Measurements from ENCODE around the gene WDR7.

WDR7 gene

GRCh38 chr18:56748698-56749268, 97.6 kb downstream of the WDR7 start:
- no peak for TF ChIP-seq CTCF (IDR thresholded peaks at IDR 0.05; ENCODE audit: borderline replicate concordance, insufficient read depth, low read depth, low read length)
- H3K4me3 ChIP-seq (ENCODE audit: low read depth, low read length), result no peak overlapping the region

GRCh38 chr18:56756966-56757365, 105.8 kb downstream of the WDR7 start:
- no peak for TF ChIP-seq CTCF (IDR thresholded peaks at IDR 0.05; ENCODE audit: borderline replicate concordance, insufficient read depth, low read depth, low read length)
- H3K4me3 ChIP-seq (ENCODE audit: low read depth, low read length), result no peak overlapping the region

- no peak overlapping the region for H3K4me3 ChIP-seq (ENCODE audit: low read depth, low read length)
- TF ChIP-seq CTCF (IDR thresholded peaks at IDR 0.05; ENCODE audit: borderline replicate concordance, insufficient read depth, low read depth, low read length), result no peak
These were observed 118.9 kb downstream of the WDR7 start for GRCh38 chr18:56770097-56770496.

- TF ChIP-seq CTCF (IDR thresholded peaks at IDR 0.05; ENCODE audit: borderline replicate concordance, insufficient read depth, low read depth, low read length), result no peak
These were observed 119.7 kb downstream of the WDR7 start for GRCh38 chr18:56770873-56771272.

GRCh38 chr18:56775701-56776100, 124.5 kb downstream of the WDR7 start:
- TF ChIP-seq CTCF (IDR thresholded peaks at IDR 0.05; ENCODE audit: borderline replicate concordance, insufficient read depth, low read depth, low read length), result no peak
- H3K4me3 ChIP-seq (ENCODE audit: low read depth, low read length), result no peak overlapping the region

More at GRCh38 chr18:56770873-56771272, 119.7 kb downstream of the WDR7 start:
- H3K4me3 ChIP-seq (ENCODE audit: low read depth, low read length), result no peak overlapping the region

GRCh38 chr18:56787390-56787789, 136.2 kb downstream of the WDR7 start:
- no peak overlapping the region for H3K4me3 ChIP-seq (ENCODE audit: low read depth, low read length)
- no peak for TF ChIP-seq CTCF (IDR thresholded peaks at IDR 0.05; ENCODE audit: borderline replicate concordance, insufficient read depth, low read depth, low read length)

- TF ChIP-seq CTCF (IDR thresholded peaks at IDR 0.05; ENCODE audit: borderline replicate concordance, insufficient read depth, low read depth, low read length), result peak; percentile 50; the same call in 1 of the 2 replicates
- H3K4me3 ChIP-seq (ENCODE audit: low read depth, low read length), result no peak overlapping the region
These were observed 138.1 kb downstream of the WDR7 start for GRCh38 chr18:56789004-56789888.

Data from GM12875 (cell line).